ENCODE measurements around the gene SV2C.

The SV2C gene

DNA sequence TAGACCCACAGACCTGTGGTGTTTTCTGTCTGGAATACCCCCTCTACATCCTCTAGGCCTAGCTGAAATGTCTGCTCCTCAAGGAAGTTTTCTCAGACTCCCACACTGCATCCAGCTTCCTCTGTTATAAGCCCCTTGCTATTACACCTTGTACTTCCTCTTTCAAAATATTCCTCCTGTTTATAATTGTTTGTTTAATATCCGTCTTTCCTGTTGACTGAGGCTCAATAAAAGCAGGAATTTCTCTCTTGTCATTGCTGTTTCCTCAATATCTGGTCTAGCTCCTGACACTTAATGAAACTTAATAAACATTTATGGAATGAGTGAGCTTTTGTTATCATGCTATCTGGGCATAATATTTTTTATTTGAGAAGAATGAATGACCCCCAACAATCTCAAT is 285.8 kb downstream of the SV2C start:
- TF ChIP-seq, protein P1, sequence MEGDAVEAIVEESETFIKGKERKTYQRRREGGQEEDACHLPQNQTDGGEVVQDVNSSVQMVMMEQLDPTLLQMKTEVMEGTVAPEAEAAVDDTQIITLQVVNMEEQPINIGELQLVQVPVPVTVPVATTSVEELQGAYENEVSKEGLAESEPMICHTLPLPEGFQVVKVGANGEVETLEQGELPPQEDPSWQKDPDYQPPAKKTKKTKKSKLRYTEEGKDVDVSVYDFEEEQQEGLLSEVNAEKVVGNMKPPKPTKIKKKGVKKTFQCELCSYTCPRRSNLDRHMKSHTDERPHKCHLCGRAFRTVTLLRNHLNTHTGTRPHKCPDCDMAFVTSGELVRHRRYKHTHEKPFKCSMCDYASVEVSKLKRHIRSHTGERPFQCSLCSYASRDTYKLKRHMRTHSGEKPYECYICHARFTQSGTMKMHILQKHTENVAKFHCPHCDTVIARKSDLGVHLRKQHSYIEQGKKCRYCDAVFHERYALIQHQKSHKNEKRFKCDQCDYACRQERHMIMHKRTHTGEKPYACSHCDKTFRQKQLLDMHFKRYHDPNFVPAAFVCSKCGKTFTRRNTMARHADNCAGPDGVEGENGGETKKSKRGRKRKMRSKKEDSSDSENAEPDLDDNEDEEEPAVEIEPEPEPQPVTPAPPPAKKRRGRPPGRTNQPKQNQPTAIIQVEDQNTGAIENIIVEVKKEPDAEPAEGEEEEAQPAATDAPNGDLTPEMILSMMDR (IDR thresholded peaks at IDR 0.05), result no peak

DNA sequence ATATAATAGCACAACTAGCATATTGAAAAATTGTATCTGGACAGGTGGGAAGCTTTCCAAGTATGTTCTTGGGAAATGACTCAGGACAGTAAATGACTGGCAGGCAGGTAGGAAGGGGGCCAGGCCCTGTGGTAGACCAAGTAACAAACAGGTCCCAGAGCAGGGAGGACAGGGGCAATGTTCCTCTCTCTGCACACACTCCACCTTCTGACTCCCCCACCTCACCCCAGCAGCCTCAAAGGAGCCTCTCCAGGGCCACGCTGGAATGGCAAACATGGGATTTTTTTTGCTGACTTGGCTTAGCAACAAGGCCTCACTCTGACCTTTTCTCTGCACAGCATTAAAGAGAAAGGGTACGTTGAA is 288.8 kb downstream of the SV2C start:
- TF ChIP-seq, protein P1 (IDR thresholded peaks at IDR 0.05), result no peak

GRCh38 chr5:76372323-76373054 is 289.3 kb downstream of the SV2C start:
- TF ChIP-seq, protein P1 (IDR thresholded peaks at IDR 0.05), result no peak

- TF ChIP-seq, protein P1 (IDR thresholded peaks at IDR 0.05), result no peak
Observed at GRCh38 chr5:76376148-76376865, 293.1 kb downstream of the SV2C start.

DNA sequence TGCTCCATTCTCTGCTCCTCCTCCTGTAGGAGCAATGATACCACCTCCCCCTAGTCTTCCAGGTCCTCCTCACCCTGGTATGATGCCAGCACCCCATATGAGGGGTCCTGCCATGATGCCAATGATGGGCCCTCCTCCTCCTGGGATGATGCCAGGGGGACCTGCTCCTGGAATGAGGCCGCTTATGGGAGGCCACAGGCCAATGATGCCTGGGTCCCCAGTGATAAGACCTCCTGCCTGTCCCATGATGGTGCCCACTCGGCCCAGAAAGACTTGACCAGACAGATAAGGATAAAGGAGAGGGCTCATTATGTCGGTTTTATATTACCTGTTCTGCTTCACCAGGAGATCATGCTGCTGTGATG is 293.7 kb downstream of the SV2C start:
- TF ChIP-seq, protein P1 (IDR thresholded peaks at IDR 0.05), result no peak

GRCh38 chr5:76378355-76378754 is 295.2 kb downstream of the SV2C start:
- TF ChIP-seq, protein P1 (IDR thresholded peaks at IDR 0.05), result no peak

DNA sequence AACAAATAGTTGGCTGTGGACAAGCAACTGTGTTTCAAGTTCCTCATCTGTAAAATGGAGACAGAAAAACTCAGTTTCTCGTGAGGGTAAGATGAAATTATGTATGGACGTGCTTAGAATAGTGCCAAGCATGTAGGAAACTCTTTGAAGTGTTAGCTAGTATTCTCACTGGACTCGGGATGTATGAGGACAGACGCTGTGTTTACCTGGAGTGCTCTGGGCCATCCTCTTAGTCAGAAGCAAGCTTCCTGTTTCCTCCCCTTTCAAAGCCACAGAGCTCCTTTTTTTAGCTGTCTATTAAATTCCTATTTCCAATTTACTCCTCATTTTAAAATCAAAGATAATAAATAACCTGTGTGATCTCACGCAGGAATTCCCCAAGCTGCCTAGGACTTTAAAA is 296.1 kb downstream of the SV2C start:
- TF ChIP-seq, protein P1 (IDR thresholded peaks at IDR 0.05), result no peak
